Fibroblast of mammary gland (primary cell): ENCODE measurements around the gene CARS1.

Source experiments
- DNase-seq: peaks from one replicate; pipeline ENCODE4 v3.0.0-alpha.2; 2010; ENCODE audit warnings: low read depth
- H3K4me3 ChIP-seq: 2 replicates; pipeline ENCODE4 v1.5.1; 2011; ENCODE audit warnings: low read depth, mild to moderate bottlenecking, low read length, moderate library complexity; ENCODE audit not compliant: control insufficient read depth
- CTCF ChIP-seq: conservative IDR thresholded peaks from 2 replicates; pipeline ENCODE4 v1.5.1; 2011; ENCODE audit warnings: low read depth, low read length, inconsistent platforms; ENCODE audit not compliant: control insufficient read depth, insufficient read depth

Gene CARS1

GRCh38 chr11:2991452-2992233 lies 65.6 kb downstream of the CARS1 start:
- TF ChIP-seq CTCF, result no peak
- peak; percentile 34 for DNase-seq
- peak overlapping the region; percentile 92 for H3K4me3 ChIP-seq

GRCh38 chr11:2990617-2991451 lies 66.4 kb downstream of the CARS1 start:
- no peak for TF ChIP-seq CTCF
- H3K4me3 ChIP-seq, result peak overlapping the region; percentile 92
- DNase-seq, result no peak

DNA sequence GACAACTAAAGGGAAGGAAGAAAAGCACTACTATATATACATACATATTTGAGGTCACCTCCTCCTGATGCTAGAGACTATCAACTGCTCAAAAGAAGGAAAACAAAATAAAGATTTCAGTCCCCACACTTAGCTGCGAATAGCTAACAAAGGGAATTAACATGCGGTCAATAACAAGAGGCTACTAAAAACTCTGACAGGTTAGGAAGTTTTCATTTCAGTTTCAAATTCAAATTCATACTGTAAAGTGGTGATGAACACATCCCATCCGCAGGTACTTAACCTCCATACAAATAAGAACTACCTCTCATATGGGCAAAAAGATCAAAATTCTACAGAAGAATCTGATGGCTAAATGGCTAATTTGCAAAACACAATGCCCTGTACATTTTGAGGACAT lies 67.7 kb downstream of the CARS1 start:
- no peak for TF ChIP-seq CTCF

GRCh38 chr11:2989006-2989405 lies 68.2 kb downstream of the CARS1 start:
- H3K4me3 ChIP-seq, result peak overlapping the region; percentile 18
- TF ChIP-seq CTCF, result no peak
- DNase-seq, result no peak

More for the DNA sequence above, 67.7 kb downstream of the CARS1 start:
- peak overlapping the region; percentile 92 for H3K4me3 ChIP-seq
- DNase-seq, result no peak

DNA sequence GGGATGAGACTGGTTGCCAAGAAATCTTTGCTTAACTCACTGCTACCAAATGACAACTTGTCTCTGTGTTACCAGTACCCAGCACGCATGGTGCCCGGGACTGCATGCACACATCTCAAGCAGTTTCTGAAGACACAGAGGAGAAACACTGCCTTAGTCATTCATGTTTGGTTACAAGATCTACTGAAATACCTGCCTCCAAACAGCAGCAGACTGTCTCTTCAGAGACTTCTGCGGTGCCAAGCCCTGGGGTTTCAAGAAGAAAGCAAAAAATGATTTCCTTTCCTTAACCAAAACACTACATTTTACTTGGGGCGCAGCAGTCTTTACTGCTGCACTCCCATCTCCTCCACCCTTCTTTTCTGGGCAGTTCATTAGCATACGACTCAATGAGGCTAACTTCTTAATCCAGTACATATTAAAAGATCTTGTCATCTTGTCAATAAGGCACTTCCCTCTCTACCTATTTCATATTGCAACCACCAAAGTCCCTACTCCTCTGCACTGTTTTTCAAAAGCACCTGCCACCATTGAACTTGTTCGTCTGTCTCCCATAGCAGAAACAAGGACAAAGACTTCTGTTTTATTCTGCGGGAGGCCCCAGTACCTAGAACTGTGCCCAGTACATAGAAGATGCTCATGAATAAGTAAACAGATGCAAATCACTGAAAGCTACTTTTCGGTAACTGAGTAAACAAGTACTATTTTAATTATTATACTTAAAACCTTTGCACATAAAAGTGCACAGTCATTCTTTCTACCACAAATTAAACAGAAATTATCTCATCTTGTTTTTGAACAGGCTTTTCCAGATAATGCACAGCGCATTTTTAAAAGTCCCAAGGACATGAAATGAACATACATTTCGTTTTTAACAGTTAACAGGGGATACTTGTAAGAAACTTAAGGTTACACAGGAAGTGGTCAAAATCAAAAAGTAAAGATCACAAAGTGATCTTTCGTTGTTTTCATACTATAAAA lies 69.1 kb downstream of the CARS1 start:
- no peak overlapping the region for H3K4me3 ChIP-seq
- DNase-seq, result no peak

More for the DNA sequence above, 69.1 kb downstream of the CARS1 start:
- no peak for TF ChIP-seq CTCF
